Measurements from ENCODE around the gene UBE2F.

The UBE2F gene

GRCh38 chr2:237982039-237982725, 15.4 kb downstream of the UBE2F start:
- Histone ChIP-seq H3K9ac (ENCODE audit: low read length) (no peak overlapping the region), H3K4me1 (ENCODE audit: control insufficient read depth, low read depth, low read length) (peaks cover 3% of the 10 kb centered on the region), H2AK5ac (ENCODE audit: low read length) (no peak overlapping the region), H3K79me2 (ENCODE audit: control insufficient read depth, insufficient read depth, low read length) (peaks cover 32% of the 10 kb centered on the region), H2BK5ac (ENCODE audit: low read length) (no peak overlapping the region), H3K18ac (ENCODE audit: low read length) (no peak overlapping the region), H3K4me2 (ENCODE audit: low read length) (no peak overlapping the region), H3K4me3 (ENCODE audit: low read length) (no peak overlapping the region), H4K8ac (ENCODE audit: low read depth, low read length) (no peak overlapping the region), H2BK15ac (replicated peaks; ENCODE audit: low read depth) (no peak overlapping the region), H3K4ac (ENCODE audit: low read depth, low read length) (no peak overlapping the region), H3K36me3 (ENCODE audit: control insufficient read depth, insufficient read depth, low read length) (no peaks in the 10 kb centered on the region), H4K5ac (ENCODE audit: low read length) (no peak overlapping the region), H3K27me3 (ENCODE audit: insufficient read depth, low read length, poor library complexity) (no peaks in the 10 kb centered on the region), H3K27ac (ENCODE audit: low read depth, low read length) (no peak overlapping the region), H3K56ac (ENCODE audit: low read length) (no peak overlapping the region), H3K23ac (ENCODE audit: low read length) (no peak overlapping the region), H2BK120ac (ENCODE audit: low read depth, low read length) (no peak overlapping the region), H3K79me1 (ENCODE audit: low read length) (peaks cover 41% of the 10 kb centered on the region)
- WGBS (ENCODE audit: extremely low coverage, insufficient coverage, low lambda C conversion rate), result no CpG with 5 or more reads among the region's 9 CpGs
- DNase-seq, result no peak

- peaks cover 34% of the 10 kb centered on the region for H3K79me1 ChIP-seq (ENCODE audit: low read length)
- H4K8ac ChIP-seq (ENCODE audit: low read depth, low read length), result no peak overlapping the region
- no peak overlapping the region for H3K23ac ChIP-seq (ENCODE audit: low read length)
- peaks cover 24% of the 10 kb centered on the region for H3K79me2 ChIP-seq (ENCODE audit: control insufficient read depth, insufficient read depth, low read length)
- H3K4me1 ChIP-seq (ENCODE audit: control insufficient read depth, low read depth, low read length), result peaks cover 3% of the 10 kb centered on the region
- H3K18ac ChIP-seq (ENCODE audit: low read length), result no peak overlapping the region
- H2BK15ac ChIP-seq (replicated peaks; ENCODE audit: low read depth), result no peak overlapping the region
- H3K27me3 ChIP-seq (ENCODE audit: insufficient read depth, low read length, poor library complexity), result no peaks in the 10 kb centered on the region
- no peak overlapping the region for H3K4ac ChIP-seq (ENCODE audit: low read depth, low read length)
- H3K56ac ChIP-seq (ENCODE audit: low read length), result no peak overlapping the region
- H3K4me3 ChIP-seq (ENCODE audit: low read length), result no peak overlapping the region
- H3K9ac ChIP-seq (ENCODE audit: low read length), result no peak overlapping the region
- no peak overlapping the region for H3K27ac ChIP-seq (ENCODE audit: low read depth, low read length)
- no peak for DNase-seq
- no peak overlapping the region for H2AK5ac ChIP-seq (ENCODE audit: low read length)
- no peak overlapping the region for H3K4me2 ChIP-seq (ENCODE audit: low read length)
- no peak overlapping the region for H2BK120ac ChIP-seq (ENCODE audit: low read depth, low read length)
- no peak overlapping the region for H2BK5ac ChIP-seq (ENCODE audit: low read length)
- H3K36me3 ChIP-seq (ENCODE audit: control insufficient read depth, insufficient read depth, low read length), result no peaks in the 10 kb centered on the region
- no CpG with 5 or more reads among the region's 2 CpGs for WGBS (ENCODE audit: extremely low coverage, insufficient coverage, low lambda C conversion rate)
- no peak overlapping the region for H4K5ac ChIP-seq (ENCODE audit: low read length)
Measured at GRCh38 chr2:237983922-237984321, 17.1 kb downstream of the UBE2F start.

DNA sequence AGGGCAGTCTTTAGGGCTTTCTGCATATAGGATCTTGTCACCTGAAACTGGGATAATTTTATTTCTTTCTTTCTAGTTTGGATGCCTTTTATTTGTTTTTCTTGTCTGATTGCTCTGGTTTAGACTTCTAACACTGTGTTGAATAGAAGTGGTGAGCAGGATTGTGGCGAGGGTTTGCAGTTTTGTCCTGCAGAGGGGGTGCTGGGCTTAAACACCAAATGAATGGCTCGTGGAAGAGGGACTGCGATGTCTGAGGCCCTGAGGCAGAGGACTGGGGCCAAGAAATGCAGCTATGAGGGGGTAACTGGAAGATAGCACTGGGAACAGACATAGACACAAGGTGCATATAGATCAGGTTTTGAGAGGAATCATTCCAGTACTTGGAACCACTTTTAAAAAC, 20.5 kb downstream of the UBE2F start:
- H3K23ac ChIP-seq (ENCODE audit: low read length), result no peak overlapping the region
- DNase-seq, result no peak

DNA sequence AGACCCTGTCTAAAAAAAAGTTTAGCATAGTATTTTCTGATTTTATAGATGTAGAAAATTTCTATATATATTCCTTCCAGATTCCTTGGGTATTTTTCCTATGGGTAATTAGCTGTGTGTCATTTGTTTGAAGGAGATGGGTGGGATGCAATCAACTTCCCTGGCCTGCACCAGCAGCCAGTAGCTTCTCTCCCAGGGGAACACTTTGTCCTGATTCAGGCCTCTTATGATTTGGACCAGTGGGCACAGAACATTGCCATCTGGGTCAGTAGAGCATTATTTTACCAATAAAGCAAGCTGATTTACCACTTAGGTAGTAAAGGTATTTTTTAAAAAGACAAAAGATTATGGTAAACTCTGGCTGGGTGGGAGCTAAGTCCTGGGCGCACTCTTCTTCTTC, 26.9 kb downstream of the UBE2F start:
- Histone ChIP-seq H3K23ac (ENCODE audit: low read length) (no peak overlapping the region), H3K18ac (ENCODE audit: low read length) (no peak overlapping the region), H2BK15ac (replicated peaks; ENCODE audit: low read depth) (no peak overlapping the region), H2BK120ac (ENCODE audit: low read depth, low read length) (no peak overlapping the region), H2AK5ac (ENCODE audit: low read length) (no peak overlapping the region), H3K4me1 (ENCODE audit: control insufficient read depth, low read depth, low read length) (no peaks in the 10 kb centered on the region), H3K27ac (ENCODE audit: low read depth, low read length) (no peak overlapping the region), H3K9ac (ENCODE audit: low read length) (no peak overlapping the region), H4K8ac (ENCODE audit: low read depth, low read length) (no peak overlapping the region), H3K4me2 (ENCODE audit: low read length) (no peak overlapping the region), H3K27me3 (ENCODE audit: insufficient read depth, low read length, poor library complexity) (no peaks in the 10 kb centered on the region), H3K36me3 (ENCODE audit: control insufficient read depth, insufficient read depth, low read length) (peaks cover 3% of the 10 kb centered on the region), H3K79me2 (ENCODE audit: control insufficient read depth, insufficient read depth, low read length) (no peaks in the 10 kb centered on the region), H4K5ac (ENCODE audit: low read length) (no peak overlapping the region), H3K4me3 (ENCODE audit: low read length) (no peak overlapping the region), H3K4ac (ENCODE audit: low read depth, low read length) (no peak overlapping the region), H3K79me1 (ENCODE audit: low read length) (peaks cover under 1% of the 10 kb centered on the region), H3K56ac (ENCODE audit: low read length) (no peak overlapping the region), H2BK5ac (ENCODE audit: low read length) (no peak overlapping the region)
- no peak for DNase-seq
- no CpG with 5 or more reads among the region's 1 CpG for WGBS (ENCODE audit: extremely low coverage, insufficient coverage, low lambda C conversion rate)

More for the DNA sequence above, 20.5 kb downstream of the UBE2F start:
- Histone ChIP-seq H2BK5ac (ENCODE audit: low read length) (no peak overlapping the region), H3K27ac (ENCODE audit: low read depth, low read length) (no peak overlapping the region), H4K5ac (ENCODE audit: low read length) (no peak overlapping the region), H3K79me1 (ENCODE audit: low read length) (peaks cover 15% of the 10 kb centered on the region), H3K9ac (ENCODE audit: low read length) (no peak overlapping the region), H3K27me3 (ENCODE audit: insufficient read depth, low read length, poor library complexity) (no peaks in the 10 kb centered on the region), H3K79me2 (ENCODE audit: control insufficient read depth, insufficient read depth, low read length) (peaks cover 5% of the 10 kb centered on the region), H3K4me3 (ENCODE audit: low read length) (no peak overlapping the region), H2AK5ac (ENCODE audit: low read length) (no peak overlapping the region), H3K4ac (ENCODE audit: low read depth, low read length) (no peak overlapping the region), H3K4me1 (ENCODE audit: control insufficient read depth, low read depth, low read length) (no peaks in the 10 kb centered on the region), H2BK15ac (replicated peaks; ENCODE audit: low read depth) (no peak overlapping the region), H3K56ac (ENCODE audit: low read length) (no peak overlapping the region), H3K36me3 (ENCODE audit: control insufficient read depth, insufficient read depth, low read length) (no peaks in the 10 kb centered on the region), H4K8ac (ENCODE audit: low read depth, low read length) (no peak overlapping the region), H3K4me2 (ENCODE audit: low read length) (no peak overlapping the region), H2BK120ac (ENCODE audit: low read depth, low read length) (no peak overlapping the region), H3K18ac (ENCODE audit: low read length) (no peak overlapping the region)
- no CpG with 5 or more reads among the region's 3 CpGs for WGBS (ENCODE audit: extremely low coverage, insufficient coverage, low lambda C conversion rate)

GRCh38 chr2:237995036-237995435, 28.2 kb downstream of the UBE2F start:
- no peak overlapping the region for H4K8ac ChIP-seq (ENCODE audit: low read depth, low read length)
- H3K79me2 ChIP-seq (ENCODE audit: control insufficient read depth, insufficient read depth, low read length), result no peaks in the 10 kb centered on the region
- no peak overlapping the region for H3K9ac ChIP-seq (ENCODE audit: low read length)
- H3K36me3 ChIP-seq (ENCODE audit: control insufficient read depth, insufficient read depth, low read length), result peaks cover 3% of the 10 kb centered on the region
- H2BK15ac ChIP-seq (replicated peaks; ENCODE audit: low read depth), result no peak overlapping the region
- no peak overlapping the region for H3K18ac ChIP-seq (ENCODE audit: low read length)
- DNase-seq, result peak; percentile 29
- no peak overlapping the region for H3K23ac ChIP-seq (ENCODE audit: low read length)
- no peaks in the 10 kb centered on the region for H3K27me3 ChIP-seq (ENCODE audit: insufficient read depth, low read length, poor library complexity)
- no peak overlapping the region for H3K4ac ChIP-seq (ENCODE audit: low read depth, low read length)
- no peaks in the 10 kb centered on the region for H3K4me1 ChIP-seq (ENCODE audit: control insufficient read depth, low read depth, low read length)
- H2BK5ac ChIP-seq (ENCODE audit: low read length), result no peak overlapping the region
- no peak overlapping the region for H3K27ac ChIP-seq (ENCODE audit: low read depth, low read length)
- H3K4me3 ChIP-seq (ENCODE audit: low read length), result no peak overlapping the region
- no peak overlapping the region for H2AK5ac ChIP-seq (ENCODE audit: low read length)
- no peak overlapping the region for H3K56ac ChIP-seq (ENCODE audit: low read length)
- H3K79me1 ChIP-seq (ENCODE audit: low read length), result no peaks in the 10 kb centered on the region
- H4K5ac ChIP-seq (ENCODE audit: low read length), result no peak overlapping the region
- H3K4me2 ChIP-seq (ENCODE audit: low read length), result no peak overlapping the region
- no peak overlapping the region for H2BK120ac ChIP-seq (ENCODE audit: low read depth, low read length)
- WGBS (ENCODE audit: extremely low coverage, insufficient coverage, low lambda C conversion rate), result no CpG with 5 or more reads among the region's 2 CpGs

DNA sequence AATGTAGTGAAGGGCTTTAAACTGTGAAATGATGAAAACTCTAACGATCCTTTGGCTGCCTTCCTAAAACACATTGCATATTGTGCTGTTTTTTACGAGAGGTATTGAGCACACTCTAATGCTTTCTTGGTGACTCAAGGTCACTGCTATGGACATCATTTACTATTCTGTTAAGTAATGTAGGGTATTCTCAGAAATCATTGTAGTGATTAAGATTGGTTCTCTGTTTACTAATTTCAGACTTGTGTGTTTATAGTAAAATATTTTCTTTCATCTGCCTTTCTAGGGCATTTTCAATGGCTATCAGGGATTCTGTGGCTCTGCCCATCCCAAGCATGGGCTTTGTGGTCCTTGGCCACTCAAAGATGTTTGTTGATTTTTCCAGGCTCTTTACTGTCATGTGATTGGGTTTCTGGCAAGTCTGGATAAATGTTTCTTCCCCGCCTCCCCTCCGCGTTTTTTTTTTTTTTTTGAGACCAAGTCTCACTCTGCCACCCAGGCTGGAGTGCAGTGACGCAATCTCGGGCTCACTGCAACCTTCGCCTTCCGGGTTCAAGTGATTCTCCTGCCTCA, 29.3 kb downstream of the UBE2F start:
- Histone ChIP-seq H2AK5ac (ENCODE audit: low read length) (no peak overlapping the region), H3K9ac (ENCODE audit: low read length) (no peak overlapping the region), H4K8ac (ENCODE audit: low read depth, low read length) (no peak overlapping the region), H3K4me2 (ENCODE audit: low read length) (no peak overlapping the region), H4K5ac (ENCODE audit: low read length) (no peak overlapping the region), H2BK120ac (ENCODE audit: low read depth, low read length) (no peak overlapping the region), H3K27me3 (ENCODE audit: insufficient read depth, low read length, poor library complexity) (no peaks in the 10 kb centered on the region), H3K4me3 (ENCODE audit: low read length) (no peak overlapping the region), H3K79me1 (ENCODE audit: low read length) (no peaks in the 10 kb centered on the region), H3K4ac (ENCODE audit: low read depth, low read length) (no peak overlapping the region), H3K36me3 (ENCODE audit: control insufficient read depth, insufficient read depth, low read length) (peaks cover 3% of the 10 kb centered on the region), H3K56ac (ENCODE audit: low read length) (no peak overlapping the region), H3K4me1 (ENCODE audit: control insufficient read depth, low read depth, low read length) (no peaks in the 10 kb centered on the region), H2BK5ac (ENCODE audit: low read length) (no peak overlapping the region), H3K27ac (ENCODE audit: low read depth, low read length) (no peak overlapping the region), H3K79me2 (ENCODE audit: control insufficient read depth, insufficient read depth, low read length) (no peaks in the 10 kb centered on the region), H3K23ac (ENCODE audit: low read length) (no peak overlapping the region), H3K18ac (ENCODE audit: low read length) (no peak overlapping the region), H2BK15ac (replicated peaks; ENCODE audit: low read depth) (no peak overlapping the region)
- WGBS (ENCODE audit: extremely low coverage, insufficient coverage, low lambda C conversion rate), result no CpG with 5 or more reads among the region's 9 CpGs
- DNase-seq, result no peak
